ENCODE measurements around the gene CDH13. TPM values are rescaled to one million over a fixed set of nuclear protein-coding genes. Genes with fewer than 3 reads are reported as not detected.

CDH13 gene
- total and polyA plus RNA-seq, 3 experiments from 2014 or later = not detected

- Histone ChIP-seq H3K9me3 (ENCODE audit: low read length) (no peaks in the 10 kb centered on the region), H3K36me3 (ENCODE audit: insufficient read depth, low read length) (no peaks in the 10 kb centered on the region), H3K27me3 (ENCODE audit: insufficient read depth, low read length, poor library complexity, severe bottlenecking) (no peaks in the 10 kb centered on the region), H3K27ac (ENCODE audit: low read depth, low read length) (no peak overlapping the region), H3K4me1 (ENCODE audit: insufficient read depth, low read length) (no peaks in the 10 kb centered on the region), H3K4me3 (ENCODE audit: low read length) (no peak overlapping the region)
- Mint-ChIP-seq H3K4me3 (no peak overlapping the region), H3K4me1 (no peaks in the 10 kb centered on the region), H3K9me3 (peaks cover 0 to 2% (median 1%) of the 10 kb centered on the region in 5 donors), H3K27me3 (peaks cover 0 to 3% of the 10 kb centered on the region in 2 donors), H3K27ac (no peak overlapping the region), H3K36me3 (no peaks in the 10 kb centered on the region)
- DNase-seq = no peak
- ChIA-PET CTCF (interaction anchor here (0.5 kb wide), 1 partner anchor 28 kb away, joined by 3 read pairs; no protein-coding TSS in a partner anchor), POLR2A (no interaction called here)
Measured at GRCh38 chr16:83233153-83233552, 606.4 kb downstream of the CDH13 start.

DNA sequence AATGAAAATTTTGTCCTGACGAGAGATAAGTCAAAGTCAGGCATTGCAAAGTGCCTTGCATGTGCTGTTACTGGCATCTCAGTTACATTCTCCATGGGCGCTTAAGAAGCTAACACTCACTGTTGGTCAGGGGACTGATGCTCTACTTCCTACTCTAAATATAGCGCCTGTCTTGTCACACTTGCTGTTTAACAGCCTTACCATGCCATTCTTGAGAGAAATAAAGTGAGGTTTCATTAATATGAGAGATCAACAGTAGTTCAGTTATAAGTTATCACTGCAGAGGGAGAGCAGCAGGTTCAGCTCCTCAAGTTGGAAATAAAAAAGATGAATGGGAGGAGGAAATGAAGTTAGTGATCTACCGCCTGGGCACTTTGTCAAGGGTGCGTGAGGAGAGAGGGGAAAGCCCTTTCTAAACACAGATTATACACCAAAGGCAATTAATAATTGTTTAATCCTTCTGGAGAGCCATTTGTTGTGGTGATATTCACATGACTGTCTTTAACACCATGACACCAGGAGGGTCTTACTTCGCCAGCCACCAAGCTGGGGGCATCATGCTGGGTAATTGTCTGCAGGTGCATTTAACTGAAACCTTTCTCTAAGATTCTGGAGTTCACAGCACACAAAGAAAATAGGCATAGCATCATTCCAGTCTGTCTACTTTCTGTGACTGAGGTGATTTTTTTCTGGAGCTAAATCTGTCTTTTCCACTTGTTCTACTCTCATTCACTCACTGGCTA lies 612.4 kb downstream of the CDH13 start:
- POLR2A ChIA-PET = no interaction called here
- H3K4me1 ChIP-seq (ENCODE audit: insufficient read depth, low read length) = no peaks in the 10 kb centered on the region
- H3K9me3 Mint-ChIP-seq = no peaks in the 10 kb centered on the region

GRCh38 chr16:83244057-83244456 lies 617.3 kb downstream of the CDH13 start:
- no peak overlapping the region for H3K4me3 Mint-ChIP-seq
- H3K27me3 Mint-ChIP-seq = peaks cover 0 to 2% of the 10 kb centered on the region in 2 donors
- H3K4me1 Mint-ChIP-seq = no peaks in the 10 kb centered on the region
- no peaks in the 10 kb centered on the region for H3K4me1 ChIP-seq (ENCODE audit: insufficient read depth, low read length)
- no peak overlapping the region for H3K4me3 ChIP-seq (ENCODE audit: low read length)
- no peaks in the 10 kb centered on the region for H3K27me3 ChIP-seq (ENCODE audit: insufficient read depth, low read length, poor library complexity, severe bottlenecking)
- no peaks in the 10 kb centered on the region for H3K9me3 ChIP-seq (ENCODE audit: low read length)
- H3K36me3 ChIP-seq (ENCODE audit: insufficient read depth, low read length) = no peaks in the 10 kb centered on the region
- no peak overlapping the region for H3K27ac ChIP-seq (ENCODE audit: low read depth, low read length)
- DNase-seq = no peak
- CTCF ChIA-PET = no interaction called here
- no peaks in the 10 kb centered on the region for H3K36me3 Mint-ChIP-seq
- H3K27ac Mint-ChIP-seq = no peak overlapping the region
- no peaks in the 10 kb centered on the region for H3K9me3 Mint-ChIP-seq
- POLR2A ChIA-PET = no interaction called here

More for the DNA sequence above, 612.4 kb downstream of the CDH13 start:
- H3K4me3 Mint-ChIP-seq = no peak overlapping the region
- H3K27me3 ChIP-seq (ENCODE audit: insufficient read depth, low read length, poor library complexity, severe bottlenecking) = no peaks in the 10 kb centered on the region
- H3K27ac ChIP-seq (ENCODE audit: low read depth, low read length) = no peak overlapping the region
- CTCF ChIA-PET = no interaction called here
- no peak overlapping the region for H3K4me3 ChIP-seq (ENCODE audit: low read length)
- no peak overlapping the region for H3K27ac Mint-ChIP-seq
- no peak for DNase-seq
- no peaks in the 10 kb centered on the region for H3K9me3 ChIP-seq (ENCODE audit: low read length)
- no peaks in the 10 kb centered on the region for H3K36me3 Mint-ChIP-seq
- peaks cover 0 to 3% of the 10 kb centered on the region in 2 donors for H3K27me3 Mint-ChIP-seq
- H3K36me3 ChIP-seq (ENCODE audit: insufficient read depth, low read length) = no peaks in the 10 kb centered on the region
- no peaks in the 10 kb centered on the region for H3K4me1 Mint-ChIP-seq

GRCh38 chr16:83245061-83245460 lies 618.3 kb downstream of the CDH13 start:
- Histone ChIP-seq H3K4me3 (ENCODE audit: low read length) (no peak overlapping the region), H3K27me3 (ENCODE audit: insufficient read depth, low read length, poor library complexity, severe bottlenecking) (no peaks in the 10 kb centered on the region), H3K36me3 (ENCODE audit: insufficient read depth, low read length) (no peaks in the 10 kb centered on the region), H3K27ac (ENCODE audit: low read depth, low read length) (no peak overlapping the region), H3K9me3 (ENCODE audit: low read length) (no peaks in the 10 kb centered on the region), H3K4me1 (ENCODE audit: insufficient read depth, low read length) (no peaks in the 10 kb centered on the region)
- Mint-ChIP-seq H3K9me3 (no peaks in the 10 kb centered on the region), H3K27ac (no peak overlapping the region), H3K36me3 (no peaks in the 10 kb centered on the region), H3K27me3 (peaks cover 0 to 2% of the 10 kb centered on the region in 2 donors), H3K4me1 (no peaks in the 10 kb centered on the region), H3K4me3 (no peak overlapping the region)
- ChIA-PET CTCF (no interaction called here), POLR2A (no interaction called here)
- DNase-seq = no peak

GRCh38 chr16:83247767-83248372 lies 621.1 kb downstream of the CDH13 start:
- H3K27ac Mint-ChIP-seq = no peak overlapping the region
- no peaks in the 10 kb centered on the region for H3K36me3 Mint-ChIP-seq
- H3K36me3 ChIP-seq (ENCODE audit: insufficient read depth, low read length) = no peaks in the 10 kb centered on the region
- DNase-seq = no peak
- no peaks in the 10 kb centered on the region for H3K4me1 ChIP-seq (ENCODE audit: insufficient read depth, low read length)
- no peak overlapping the region for H3K4me3 ChIP-seq (ENCODE audit: low read length)
- ChIA-PET POLR2A (no interaction called here), CTCF (no interaction called here)
- H3K4me1 Mint-ChIP-seq = no peaks in the 10 kb centered on the region
- no peak overlapping the region for H3K27ac ChIP-seq (ENCODE audit: low read depth, low read length)
- no peaks in the 10 kb centered on the region for H3K9me3 ChIP-seq (ENCODE audit: low read length)
- no peaks in the 10 kb centered on the region for H3K9me3 Mint-ChIP-seq
- no peak overlapping the region for H3K4me3 Mint-ChIP-seq
- H3K27me3 Mint-ChIP-seq = peaks cover 0 to 2% of the 10 kb centered on the region in 2 donors
- no peaks in the 10 kb centered on the region for H3K27me3 ChIP-seq (ENCODE audit: insufficient read depth, low read length, poor library complexity, severe bottlenecking)

- peak overlapping the region in 1 of 8 donors; percentile 2 for H3K27ac Mint-ChIP-seq
- no peaks in the 10 kb centered on the region for H3K9me3 ChIP-seq (ENCODE audit: low read length)
- no peaks in the 10 kb centered on the region for H3K4me1 ChIP-seq (ENCODE audit: insufficient read depth, low read length)
- H3K27ac ChIP-seq (ENCODE audit: low read depth, low read length) = no peak overlapping the region
- H3K27me3 Mint-ChIP-seq = peaks cover 0 to 2% of the 10 kb centered on the region in 2 donors
- no peaks in the 10 kb centered on the region for H3K36me3 Mint-ChIP-seq
- POLR2A ChIA-PET = no interaction called here
- no peak for DNase-seq
- H3K9me3 Mint-ChIP-seq = no peaks in the 10 kb centered on the region
- H3K4me1 Mint-ChIP-seq = no peaks in the 10 kb centered on the region
- CTCF ChIA-PET = no interaction called here
- H3K27me3 ChIP-seq (ENCODE audit: insufficient read depth, low read length, poor library complexity, severe bottlenecking) = no peaks in the 10 kb centered on the region
- no peak overlapping the region for H3K4me3 ChIP-seq (ENCODE audit: low read length)
- peak overlapping the region in 1 of 7 donors; percentile 33 for H3K4me3 Mint-ChIP-seq
- H3K36me3 ChIP-seq (ENCODE audit: insufficient read depth, low read length) = no peaks in the 10 kb centered on the region
Measured at GRCh38 chr16:83248735-83249463, 622.1 kb downstream of the CDH13 start.

- H3K36me3 Mint-ChIP-seq = no peaks in the 10 kb centered on the region
- peaks cover 0 to 4% (median 0%) of the 10 kb centered on the region in 5 donors for H3K9me3 Mint-ChIP-seq
Measured at GRCh38 chr16:83253521-83253920, 626.8 kb downstream of the CDH13 start.

GRCh38 chr16:83258366-83258928 lies 631.7 kb downstream of the CDH13 start:
- no peak for DNase-seq
- Histone ChIP-seq H3K27me3 (ENCODE audit: insufficient read depth, low read length, poor library complexity, severe bottlenecking) (no peaks in the 10 kb centered on the region), H3K4me1 (ENCODE audit: insufficient read depth, low read length) (no peaks in the 10 kb centered on the region), H3K27ac (ENCODE audit: low read depth, low read length) (no peak overlapping the region), H3K9me3 (ENCODE audit: low read length) (no peaks in the 10 kb centered on the region), H3K4me3 (ENCODE audit: low read length) (no peak overlapping the region), H3K36me3 (ENCODE audit: insufficient read depth, low read length) (no peaks in the 10 kb centered on the region)
- no peaks in the 10 kb centered on the region for H3K36me3 Mint-ChIP-seq
- H3K4me1 Mint-ChIP-seq = no peaks in the 10 kb centered on the region
- no peak overlapping the region for H3K27ac Mint-ChIP-seq
- H3K27me3 Mint-ChIP-seq = no peaks in the 10 kb centered on the region
- peaks cover 0 to 8% (median 0%) of the 10 kb centered on the region in 5 donors for H3K9me3 Mint-ChIP-seq
- ChIA-PET CTCF (no interaction called here), POLR2A (no interaction called here)
- H3K4me3 Mint-ChIP-seq = no peak overlapping the region

More at GRCh38 chr16:83253521-83253920, 626.8 kb downstream of the CDH13 start:
- no peak overlapping the region for H3K27ac Mint-ChIP-seq
- Histone ChIP-seq H3K9me3 (ENCODE audit: low read length) (no peaks in the 10 kb centered on the region), H3K27ac (ENCODE audit: low read depth, low read length) (no peak overlapping the region), H3K4me1 (ENCODE audit: insufficient read depth, low read length) (no peaks in the 10 kb centered on the region), H3K27me3 (ENCODE audit: insufficient read depth, low read length, poor library complexity, severe bottlenecking) (no peaks in the 10 kb centered on the region), H3K36me3 (ENCODE audit: insufficient read depth, low read length) (no peaks in the 10 kb centered on the region), H3K4me3 (ENCODE audit: low read length) (no peak overlapping the region)
- H3K4me3 Mint-ChIP-seq = no peak overlapping the region
- ChIA-PET POLR2A (no interaction called here), CTCF (no interaction called here)
- H3K27me3 Mint-ChIP-seq = no peaks in the 10 kb centered on the region
- H3K4me1 Mint-ChIP-seq = no peaks in the 10 kb centered on the region
- no peak for DNase-seq
